HepG2 (cell line): ENCODE results near the gene EFNA2. TPM values are rescaled to one million over a fixed set of nuclear protein-coding genes. Genes with fewer than 3 reads are reported as not detected.

Experiments used
- BCLAF1 ChIP-seq: fragments of 450-650 bp; IDR thresholded peaks from 2 replicates; pipeline ENCODE4 v1.6.1; 2017; ENCODE audit warnings: mild to moderate bottlenecking
- BRCA1 ChIP-seq: sonication (generic); formaldehyde crosslinking; IDR thresholded peaks from 2 replicates; pipeline ENCODE4 v1.4.0; 2020; ENCODE audit warnings: missing genetic modification reagents
- HNF1B ChIP-seq: sonication (generic); formaldehyde crosslinking; IDR thresholded peaks from 2 replicates; pipeline ENCODE4 v1.5.1; 2020; ENCODE audit warnings: mild to moderate bottlenecking, moderate library complexity, missing genetic modification reagents
- HOMEZ ChIP-seq: IDR thresholded peaks from 2 replicates; pipeline ENCODE4 v1.6.1; 2016; ENCODE audit warnings: low read depth
- MTF1 ChIP-seq: sonication (generic); formaldehyde crosslinking; IDR thresholded peaks from 2 replicates; pipeline ENCODE4 v1.5.0; 2020; ENCODE audit warnings: missing genetic modification reagents
- RFX3 ChIP-seq: IDR thresholded peaks from 2 replicates; pipeline ENCODE4 v1.6.1; 2016; ENCODE audit warnings: missing biosample characterization, missing genetic modification reagents
- SNAI1 ChIP-seq: sonication (generic); formaldehyde crosslinking; IDR thresholded peaks from 2 replicates; pipeline ENCODE4 v1.5.0; 2020; ENCODE audit warnings: mild to moderate bottlenecking, missing genetic modification reagents, borderline replicate concordance
- SNAPC5 ChIP-seq: sonication (generic); formaldehyde crosslinking; IDR thresholded peaks from 2 replicates; pipeline ENCODE4 v1.8.1; 2023; ENCODE audit warnings: mild to moderate bottlenecking, missing genetic modification reagents, borderline replicate concordance
- TFAP4 ChIP-seq: sonication (generic); IDR thresholded peaks from 2 replicates; pipeline ENCODE4 v1.6.1; 2016; ENCODE audit warnings: low read depth, borderline replicate concordance
- THAP11 ChIP-seq: IDR thresholded peaks from 2 replicates; pipeline ENCODE4 v1.6.1; 2016; ENCODE audit warnings: missing biosample characterization, missing genetic modification reagents
- TIGD3 ChIP-seq: sonication (generic); formaldehyde crosslinking; IDR thresholded peaks from 2 replicates; pipeline ENCODE4 v1.5.1; 2020; ENCODE audit warnings: mild to moderate bottlenecking, missing genetic modification reagents, borderline replicate concordance
- TSC22D2 ChIP-seq: sonication (generic); formaldehyde crosslinking; IDR thresholded peaks from 2 replicates; pipeline ENCODE4 v1.5.1; 2020; ENCODE audit warnings: missing genetic modification reagents, mild to moderate bottlenecking, borderline replicate concordance
- XRCC5 ChIP-seq: fragments of 200-400 bp; formaldehyde crosslinking; optimal IDR thresholded peaks from 2 replicates; pipeline ENCODE3; 2017; ENCODE audit warnings: mild to moderate bottlenecking, low read length
- ZBTB4 ChIP-seq: sonication (generic); formaldehyde crosslinking; IDR thresholded peaks from 2 replicates; pipeline ENCODE4 v1.4.0; 2020; ENCODE audit warnings: missing genetic modification reagents, mild to moderate bottlenecking, borderline replicate concordance
- ZNF557 ChIP-seq: sonication (generic); formaldehyde crosslinking; IDR thresholded peaks from 2 replicates; pipeline ENCODE4 v1.4.0; 2020; ENCODE audit warnings: missing genetic modification reagents
- ZNF768 ChIP-seq: sonication (generic); formaldehyde crosslinking; IDR thresholded peaks from 2 replicates; pipeline ENCODE4 v1.4.0; 2020; ENCODE audit warnings: missing genetic modification reagents
- polyA plus RNA-seq, 8 experiments: library from polyadenylated mRNA; depleted of rRNA in 3 of 8; stranded (reverse) in 7 of 8; unstranded in 1 of 8; fragments of >200 nt; fragmentation: Illumina TruSeq in 4 of 8; extraction: Trizol in 4 of 8; gene quantifications; 2 replicates each; pipeline versions ENCODE4 v1.2.1 to v1.2.3, GENCODE V29; 2011 to 2016; ENCODE audit warnings: low read depth in 4 of 8, missing spikeins in 1 of 8, mixed read lengths in 1 of 8; ENCODE audit not compliant: insufficient read depth in 1 of 8
- total RNA-seq, 5 experiments: library from RNA; depleted of rRNA; stranded (reverse); fragments of >200 nt; fragmentation: Illumina TruSeq; extraction: Trizol; gene quantifications; 2 replicates each; pipeline ENCODE4 v1.2.3, GENCODE V29; 2016; ENCODE audit warnings: low read depth in 1 of 5

EFNA2 gene
- total and polyA plus RNA-seq, 2 of the 13 experiments (the other 11 are each of a cell fraction or from before 2014, with no cell fraction given) = 6.0 to 9.9 TPM

GRCh38 chr19:1264801-1265614 is 20.7 kb upstream of the EFNA2 start (continued):
- TF ChIP-seq TSC22D2 (CRISPR knock-in tag) (no peak), TFAP4 (peak; percentile 34; the same call in 1 of the 2 replicates), SNAI1 (CRISPR knock-in tag) (no peak), ZBTB4 (CRISPR knock-in tag) (peak; percentile 44; the same call in 1 of the 2 replicates), HNF1B (CRISPR knock-in tag) (0 out of 2 replicates have a peak, but pooled peaks have one; percentile 35), HOMEZ (CRISPR knock-in tag) (peak; percentile 28; the same call in 1 of the 2 replicates), MTF1 (CRISPR knock-in tag) (no peak), RFX3 (CRISPR knock-in tag) (0 out of 2 replicates have a peak, but pooled peaks have one; percentile 9), BCLAF1 (no peak), ZNF768 (CRISPR knock-in tag) (peak; percentile 55), SNAPC5 (CRISPR knock-in tag) (no peak), THAP11 (CRISPR knock-in tag) (peak; percentile 69), TIGD3 (no peak), XRCC5 (peak; percentile 29), BRCA1 (no peak), ZNF557 (CRISPR knock-in tag) (no peak)
